PC-9 (cell line): ENCODE measurements around the gene INO80E. TPM values are rescaled to one million over a fixed set of nuclear protein-coding genes. Genes with fewer than 3 reads are reported as not detected.

Experiments
- BruUV-seq: library from RNA; stranded (reverse); fragments of 400-500 nt; replicated peaks from 2 replicates; lab custom pipeline; 2021; lab: Mats Ljungman, UMichigan
- CTCF ChIA-PET: fragments of 300-600 bp; sonication (Branson Sonifier 250); formaldehyde crosslinking; loops from one replicate; lab custom pipeline; 2022; ENCODE audit warnings: antibody characterized with exemption; lab: Charles Lee
- POLR2A ChIA-PET: fragments of 300-600 bp; sonication (Branson Sonifier 250); formaldehyde crosslinking; loops from one replicate; lab custom pipeline; 2022; ENCODE audit warnings: antibody characterized with exemption; ENCODE audit not compliant: unreplicated experiment; lab: Charles Lee
- DNase-seq, 2 experiments: peaks; one replicate each; pipeline versions ENCODE4 v3.0.0 to v3.0.0-alpha.2; 2015 to 2022; ENCODE audit warnings: mixed read lengths in 1 of 2
- H2AFZ ChIP-seq: fragments of 200-600 bp; sonication (generic); 2 replicates; pipeline ENCODE4 v1.8.1; 2017; ENCODE audit warnings: antibody characterized with exemption
- H3F3A ChIP-seq: fragments of 200-600 bp; sonication (generic); 2 replicates; pipeline ENCODE4 v1.8.1; 2017; ENCODE audit warnings: antibody characterized with exemption, mild to moderate bottlenecking, low read depth; ENCODE audit not compliant: insufficient read depth
- H3K27ac ChIP-seq: fragments of 200-600 bp; sonication (generic); 2 replicates; pipeline ENCODE4 v1.6.1; 2016; ENCODE audit warnings: mixed run types
- H3K27me3 ChIP-seq: fragments of 200-600 bp; sonication (generic); 2 replicates; pipeline ENCODE4 v1.6.1; 2016; ENCODE audit warnings: low read depth, mixed run types; ENCODE audit not compliant: insufficient read depth
- H3K36me3 ChIP-seq: fragments of 200-600 bp; sonication (generic); 2 replicates; pipeline ENCODE4 v1.6.1; 2016; ENCODE audit warnings: low read depth, mixed run types
- H3K4me1 ChIP-seq: fragments of 200-600 bp; sonication (generic); replicated peaks from 2 replicates; pipeline ENCODE4 v1.6.1; 2016; ENCODE audit warnings: mixed run types; ENCODE audit not compliant: insufficient read depth
- H3K4me2 ChIP-seq: fragments of 200-600 bp; sonication (generic); 2 replicates; pipeline ENCODE4 v1.6.1; 2017; ENCODE audit warnings: mixed run types
- H3K4me3 ChIP-seq: fragments of 200-600 bp; sonication (generic); 2 replicates; pipeline ENCODE4 v1.6.1; 2016; ENCODE audit warnings: mixed run types
- H3K79me2 ChIP-seq: fragments of 200-600 bp; sonication (generic); 2 replicates; pipeline ENCODE4 v1.6.1; 2017; ENCODE audit warnings: low read depth, mixed run types
- H3K9me2 ChIP-seq: fragments of 200-600 bp; sonication (generic); 2 replicates; pipeline ENCODE4 v1.8.1; 2017; ENCODE audit warnings: mild to moderate bottlenecking; ENCODE audit not compliant: insufficient read depth
- H3K9me3 ChIP-seq: fragments of 200-600 bp; sonication (generic); 2 replicates; pipeline ENCODE4 v1.8.1; 2016; ENCODE audit warnings: low read depth; ENCODE audit not compliant: insufficient read depth
- H4K20me1 ChIP-seq: fragments of 200-600 bp; sonication (generic); 2 replicates; pipeline ENCODE4 v1.8.1; 2017; ENCODE audit not compliant: insufficient read depth
- EZH2 ChIP-seq: fragments of 200-600 bp; sonication (generic); IDR thresholded peaks from 2 replicates; pipeline ENCODE4 v1.8.0; 2017; ENCODE audit warnings: antibody characterized with exemption, low read depth
- intact Hi-C: fragments of 100-400 bp; cut with micrococcal nuclease; formaldehyde crosslinking; loops from one replicate; pipeline ENCODE4 v1.10.0; 2022; ENCODE audit not compliant: unreplicated experiment
- total RNA-seq: library from RNA; stranded (reverse); gene quantifications from 2 replicates; pipeline ENCODE4 v1.2.3, GENCODE V29; 2021
- TF ChIP-seq, protein P1 (sequence below): fragments of 200-600 bp; sonication (generic); conservative IDR thresholded peaks from 2 replicates; pipeline ENCODE4 v1.6.1; 2017; ENCODE audit warnings: mixed run types, antibody characterized with exemption, mild to moderate bottlenecking, moderate library complexity

Gene INO80E
- total RNA-seq, 1 experiment from 2014 or later: 102 TPM

DNA sequence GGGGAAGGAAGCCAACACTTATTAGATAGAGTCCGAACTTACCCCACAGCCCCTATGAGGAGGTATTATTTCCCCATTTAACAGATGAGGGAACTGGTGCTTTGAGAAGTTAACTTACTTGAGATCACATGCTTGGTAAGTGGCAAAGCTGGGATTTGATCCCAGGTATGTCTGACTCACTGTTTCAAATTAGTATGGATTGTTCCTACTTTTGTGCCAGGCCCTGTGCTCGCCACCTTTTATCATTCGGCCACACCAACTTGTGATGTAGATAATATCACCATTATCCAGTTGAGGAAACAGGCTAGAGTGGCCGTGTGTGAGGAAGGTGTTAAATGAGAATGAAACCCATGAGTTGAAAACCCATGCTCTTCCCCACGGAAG, 11.3 kb upstream of the INO80E start:
- intact Hi-C loops: no loop called here
- Histone ChIP-seq H3K27ac (no peak overlapping the region), H3K27me3 (no peaks in the 10 kb centered on the region), H3K36me3 (peaks cover 43% of the 10 kb centered on the region), H3K79me2 (no peaks in the 10 kb centered on the region), H3F3A (peaks cover 7% of the 10 kb centered on the region; the same call in 1 of the 2 replicates), H3K4me3 (no peak overlapping the region), H3K4me2 (no peak overlapping the region), H3K4me1 (no peaks in the 10 kb centered on the region), H2AFZ (no peak overlapping the region), H3K9me3 (no peaks in the 10 kb centered on the region), H4K20me1 (no peaks in the 10 kb centered on the region), H3K9me2 (no peaks in the 10 kb centered on the region)
- no TSS peak for BruUV-seq
- TF ChIP-seq, protein P1, sequence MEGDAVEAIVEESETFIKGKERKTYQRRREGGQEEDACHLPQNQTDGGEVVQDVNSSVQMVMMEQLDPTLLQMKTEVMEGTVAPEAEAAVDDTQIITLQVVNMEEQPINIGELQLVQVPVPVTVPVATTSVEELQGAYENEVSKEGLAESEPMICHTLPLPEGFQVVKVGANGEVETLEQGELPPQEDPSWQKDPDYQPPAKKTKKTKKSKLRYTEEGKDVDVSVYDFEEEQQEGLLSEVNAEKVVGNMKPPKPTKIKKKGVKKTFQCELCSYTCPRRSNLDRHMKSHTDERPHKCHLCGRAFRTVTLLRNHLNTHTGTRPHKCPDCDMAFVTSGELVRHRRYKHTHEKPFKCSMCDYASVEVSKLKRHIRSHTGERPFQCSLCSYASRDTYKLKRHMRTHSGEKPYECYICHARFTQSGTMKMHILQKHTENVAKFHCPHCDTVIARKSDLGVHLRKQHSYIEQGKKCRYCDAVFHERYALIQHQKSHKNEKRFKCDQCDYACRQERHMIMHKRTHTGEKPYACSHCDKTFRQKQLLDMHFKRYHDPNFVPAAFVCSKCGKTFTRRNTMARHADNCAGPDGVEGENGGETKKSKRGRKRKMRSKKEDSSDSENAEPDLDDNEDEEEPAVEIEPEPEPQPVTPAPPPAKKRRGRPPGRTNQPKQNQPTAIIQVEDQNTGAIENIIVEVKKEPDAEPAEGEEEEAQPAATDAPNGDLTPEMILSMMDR: no peak
- no peak for TF ChIP-seq EZH2
- DNase-seq: no peak
- CTCF ChIA-PET: no interaction called here
- POLR2A ChIA-PET: no interaction called here

DNA sequence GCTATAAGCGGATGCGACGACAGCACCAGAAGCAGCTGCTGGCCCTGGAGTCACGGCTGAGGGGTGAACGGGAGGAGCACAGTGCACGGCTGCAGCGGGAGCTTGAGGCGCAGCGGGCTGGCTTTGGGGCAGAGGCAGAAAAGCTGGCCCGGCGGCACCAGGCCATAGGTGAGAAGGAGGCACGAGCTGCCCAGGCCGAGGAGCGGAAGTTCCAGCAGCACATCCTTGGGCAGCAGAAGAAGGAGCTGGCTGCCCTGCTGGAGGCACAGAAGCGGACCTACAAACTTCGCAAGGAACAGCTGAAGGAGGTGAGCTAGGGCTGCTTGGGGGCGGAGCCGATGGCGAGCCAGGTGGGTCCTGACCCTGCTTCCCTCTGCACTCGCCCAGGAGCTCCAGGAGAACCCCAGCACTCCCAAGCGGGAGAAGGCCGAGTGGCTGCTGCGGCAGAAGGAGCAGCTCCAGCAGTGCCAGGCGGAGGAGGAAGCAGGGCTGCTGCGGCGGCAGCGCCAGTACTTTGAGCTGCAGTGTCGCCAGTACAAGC, 10.7 kb upstream of the INO80E start:
- BruUV-seq: no TSS peak

DNA sequence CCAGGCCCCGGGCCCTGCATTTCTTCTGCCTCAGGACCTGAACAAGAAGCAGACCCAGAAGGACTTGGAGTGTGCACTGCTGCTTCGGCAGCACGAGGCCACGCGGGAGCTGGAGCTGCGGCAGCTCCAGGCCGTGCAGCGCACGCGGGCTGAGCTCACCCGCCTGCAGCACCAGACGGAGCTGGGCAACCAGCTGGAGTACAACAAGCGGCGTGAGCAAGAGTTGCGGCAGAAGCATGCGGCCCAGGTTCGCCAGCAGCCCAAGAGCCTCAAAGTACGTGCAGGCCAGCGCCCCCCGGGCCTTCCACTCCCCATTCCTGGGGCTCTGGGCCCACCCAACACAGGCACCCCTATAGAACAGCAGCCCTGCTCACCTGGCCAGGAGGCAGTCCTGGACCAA, 9.8 kb upstream of the INO80E start:
- Histone ChIP-seq H3K9me3 (no peaks in the 10 kb centered on the region), H3F3A (peaks cover 12% of the 10 kb centered on the region; the same call in 1 of the 2 replicates), H3K27me3 (no peaks in the 10 kb centered on the region), H4K20me1 (no peaks in the 10 kb centered on the region), H3K27ac (no peak overlapping the region), H3K4me3 (no peak overlapping the region), H3K4me2 (no peak overlapping the region), H3K9me2 (no peaks in the 10 kb centered on the region), H3K36me3 (peaks cover 32% of the 10 kb centered on the region), H3K79me2 (no peaks in the 10 kb centered on the region), H2AFZ (no peak overlapping the region), H3K4me1 (no peaks in the 10 kb centered on the region)
- CTCF ChIA-PET: no interaction called here
- TF ChIP-seq, protein P1: no peak
- TF ChIP-seq EZH2: no peak
- intact Hi-C loops: no loop called here
- BruUV-seq: no TSS peak
- POLR2A ChIA-PET: no interaction called here
- DNase-seq: no peak

More for the DNA sequence above, 10.7 kb upstream of the INO80E start:
- intact Hi-C loops: no loop called here
- Histone ChIP-seq H4K20me1 (no peaks in the 10 kb centered on the region), H3K4me1 (no peaks in the 10 kb centered on the region), H3K9me2 (no peaks in the 10 kb centered on the region), H3K27me3 (no peaks in the 10 kb centered on the region), H2AFZ (no peak overlapping the region), H3F3A (peaks cover 12% of the 10 kb centered on the region; the same call in 1 of the 2 replicates), H3K79me2 (no peaks in the 10 kb centered on the region), H3K36me3 (peaks cover 37% of the 10 kb centered on the region), H3K9me3 (no peaks in the 10 kb centered on the region), H3K4me2 (no peak overlapping the region), H3K27ac (no peak overlapping the region), H3K4me3 (no peak overlapping the region)
- TF ChIP-seq EZH2: no peak
- TF ChIP-seq, protein P1: no peak
- CTCF ChIA-PET: no interaction called here
- DNase-seq: no peak
- POLR2A ChIA-PET: no interaction called here
